ENCODE measurements around the gene CC2D1B. TPM values are rescaled to one million over a fixed set of nuclear protein-coding genes. Genes with fewer than 3 reads are reported as not detected.

Gene CC2D1B
- total RNA-seq, 1 experiment from 2014 or later = 24.3 TPM

DNA sequence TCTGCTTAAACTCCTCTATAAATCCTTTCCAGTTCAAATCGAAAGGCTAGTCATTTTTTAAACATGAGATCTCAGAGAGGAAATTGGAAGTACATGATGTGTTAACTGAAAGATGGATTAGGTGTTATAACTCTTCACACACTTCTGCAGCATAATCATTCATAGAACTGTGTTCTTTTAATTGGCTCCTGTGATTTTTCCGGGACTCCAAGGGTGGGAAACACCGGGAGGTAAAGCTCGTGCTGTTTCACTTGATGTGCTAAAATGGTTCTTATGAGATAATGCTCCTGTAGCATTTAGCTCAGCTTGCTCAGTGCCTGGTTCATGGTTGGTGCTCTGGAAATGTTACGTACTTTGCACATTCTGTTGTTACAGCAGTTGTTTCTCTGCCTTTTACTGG, 40.2 kb downstream of the CC2D1B start:
- no peak overlapping the region for H2AK5ac ChIP-seq (ENCODE audit: insufficient read length, low read length)
- Mint-ChIP-seq H3K9me3 (no peaks in the 10 kb centered on the region), H3K4me1 (peaks cover 12% of the 10 kb centered on the region in 2 experiments), H3K36me3 (ENCODE audit: insufficient read depth in 1 of 3, low read depth in 3 of 3) (peaks cover 0 to 10% (median 3%) of the 10 kb centered on the region in 3 experiments; a peak in 3 of 7 replicates), H3K27me3 (ENCODE audit: low read depth) (no peaks in the 10 kb centered on the region), H3K4me3 (no peak overlapping the region), H3K27ac (peak overlapping the region in 2 of 3 experiments; percentile 32 to 46; a peak in 3 of 7 replicates)
- H3K9ac ChIP-seq (ENCODE audit: extremely low read depth, insufficient read length, low read length) = no peak overlapping the region
- H4K8ac ChIP-seq (replicated peaks; ENCODE audit: insufficient read length, low read depth, low read length) = no peak overlapping the region
- no CpG with 5 or more reads among the region's 5 CpGs for WGBS (ENCODE audit: extremely low coverage, insufficient read length, low lambda C conversion rate)
- peaks cover 3% of the 10 kb centered on the region; the same call in 1 of the 2 replicates for H3K4me1 ChIP-seq (ENCODE audit: insufficient read depth, low read length)
- no peak overlapping the region for H2BK12ac ChIP-seq (ENCODE audit: insufficient read length, low read depth, low read length)
- H2BK15ac ChIP-seq (ENCODE audit: low read depth, low read length) = no peak overlapping the region
- H4K91ac ChIP-seq (ENCODE audit: insufficient read length, low read depth, low read length) = no peak overlapping the region
- H3K18ac ChIP-seq (ENCODE audit: insufficient read length, low read depth, low read length) = no peak overlapping the region
- H2BK20ac ChIP-seq (ENCODE audit: low read depth, low read length, poor library complexity, severe bottlenecking) = no peak overlapping the region
- no peak overlapping the region for H3K14ac ChIP-seq (ENCODE audit: insufficient read depth, low read length)
- no peak overlapping the region for H3K23ac ChIP-seq (ENCODE audit: insufficient read length, low read depth, low read length)
- no peak overlapping the region for H4K5ac ChIP-seq (ENCODE audit: insufficient read length, low read depth, low read length)
- H3K9me3 ChIP-seq (ENCODE audit: control insufficient read depth, low read depth, low read length) = no peaks in the 10 kb centered on the region
- H3K27me3 ChIP-seq (ENCODE audit: insufficient read depth, low read length) = no peaks in the 10 kb centered on the region
- H2AFZ ChIP-seq (ENCODE audit: low read length) = no peak overlapping the region
- no peaks in the 10 kb centered on the region for H3K79me2 ChIP-seq (ENCODE audit: insufficient read depth, low read length)
- H3K4ac ChIP-seq (ENCODE audit: low read depth, low read length) = no peak overlapping the region
- H3K79me1 ChIP-seq (ENCODE audit: insufficient read depth, low read depth, low read length, poor library complexity, severe bottlenecking) = no peaks in the 10 kb centered on the region
- H3K27ac ChIP-seq (ENCODE audit: insufficient read length, low read depth, low read length) = no peak overlapping the region
- no peak overlapping the region for H2BK5ac ChIP-seq (ENCODE audit: insufficient read length, low read length)
- no peak for DNase-seq
- no peaks in the 10 kb centered on the region for H4K20me1 ChIP-seq (ENCODE audit: control insufficient read depth, insufficient read depth, insufficient read length)
- TF ChIP-seq, protein P1, sequence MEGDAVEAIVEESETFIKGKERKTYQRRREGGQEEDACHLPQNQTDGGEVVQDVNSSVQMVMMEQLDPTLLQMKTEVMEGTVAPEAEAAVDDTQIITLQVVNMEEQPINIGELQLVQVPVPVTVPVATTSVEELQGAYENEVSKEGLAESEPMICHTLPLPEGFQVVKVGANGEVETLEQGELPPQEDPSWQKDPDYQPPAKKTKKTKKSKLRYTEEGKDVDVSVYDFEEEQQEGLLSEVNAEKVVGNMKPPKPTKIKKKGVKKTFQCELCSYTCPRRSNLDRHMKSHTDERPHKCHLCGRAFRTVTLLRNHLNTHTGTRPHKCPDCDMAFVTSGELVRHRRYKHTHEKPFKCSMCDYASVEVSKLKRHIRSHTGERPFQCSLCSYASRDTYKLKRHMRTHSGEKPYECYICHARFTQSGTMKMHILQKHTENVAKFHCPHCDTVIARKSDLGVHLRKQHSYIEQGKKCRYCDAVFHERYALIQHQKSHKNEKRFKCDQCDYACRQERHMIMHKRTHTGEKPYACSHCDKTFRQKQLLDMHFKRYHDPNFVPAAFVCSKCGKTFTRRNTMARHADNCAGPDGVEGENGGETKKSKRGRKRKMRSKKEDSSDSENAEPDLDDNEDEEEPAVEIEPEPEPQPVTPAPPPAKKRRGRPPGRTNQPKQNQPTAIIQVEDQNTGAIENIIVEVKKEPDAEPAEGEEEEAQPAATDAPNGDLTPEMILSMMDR (conservative IDR thresholded peaks at IDR 0.05) = no peak
- H2BK120ac ChIP-seq (ENCODE audit: low read depth, low read length, poor library complexity, severe bottlenecking) = no peak overlapping the region
- no peaks in the 10 kb centered on the region for H3K23me2 ChIP-seq (ENCODE audit: insufficient read length, low read depth, low read length, poor library complexity, severe bottlenecking)
- H3T11ph ChIP-seq (ENCODE audit: low read length) = no peak overlapping the region
- no peak overlapping the region for H3K4me2 ChIP-seq (ENCODE audit: insufficient read depth, insufficient read length, low read length)
- H3K56ac ChIP-seq (ENCODE audit: insufficient read length, low read depth, low read length) = no peak overlapping the region

Data from H9 (cell line).